Peyer's patch (tissue), 4 donors: ENCODE measurements around the gene FAM107B.

Experiments used
- CTCF ChIP-seq, 6 experiments: fragments of 450-650 bp in 4 of 6; fragments of 200-600 bp in 2 of 6; sonication (generic) in 1 of 6; IDR thresholded peaks; one replicate each; pipeline ENCODE4 v1.5.1; 2017 to 2019; ENCODE audit warnings: antibody characterized with exemption in 6 of 6, mild to moderate bottlenecking in 3 of 6, moderate library complexity in 1 of 6
- POLR2A ChIP-seq, 2 donors: fragments of 450-650 bp; IDR thresholded peaks; one replicate each; pipeline ENCODE4 v1.5.1; 2017; ENCODE audit warnings: antibody characterized with exemption in 2 of 2, mild to moderate bottlenecking in 2 of 2, moderate library complexity in 2 of 2

DNA sequence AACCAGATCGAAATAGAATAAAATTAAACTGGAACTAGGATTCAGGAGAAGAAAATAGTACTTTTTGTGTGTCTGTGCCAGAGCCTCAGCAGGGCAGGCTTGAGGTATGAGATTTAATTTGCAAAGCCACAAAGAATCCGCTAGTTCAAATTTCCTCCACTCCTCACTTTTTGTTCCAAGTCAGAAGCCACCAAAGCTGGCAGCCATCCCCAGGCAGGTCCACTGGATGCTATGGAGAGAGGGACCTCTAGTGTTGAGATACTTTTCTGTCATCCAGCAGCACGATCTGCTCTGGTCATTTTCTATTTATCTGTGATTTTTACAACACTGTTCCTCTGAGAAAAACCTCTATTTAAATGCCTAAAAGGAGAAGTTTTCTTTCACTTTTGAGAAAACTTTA is 296.1 kb downstream of the FAM107B start:
- peak in 3 of 6 experiments; percentile 32 to 41 (median 37) for TF ChIP-seq CTCF (IDR thresholded peaks at IDR 0.05)
- TF ChIP-seq POLR2A (IDR thresholded peaks at IDR 0.05): no peak
